ENCODE measurements around the gene UBTD1.

DNA sequence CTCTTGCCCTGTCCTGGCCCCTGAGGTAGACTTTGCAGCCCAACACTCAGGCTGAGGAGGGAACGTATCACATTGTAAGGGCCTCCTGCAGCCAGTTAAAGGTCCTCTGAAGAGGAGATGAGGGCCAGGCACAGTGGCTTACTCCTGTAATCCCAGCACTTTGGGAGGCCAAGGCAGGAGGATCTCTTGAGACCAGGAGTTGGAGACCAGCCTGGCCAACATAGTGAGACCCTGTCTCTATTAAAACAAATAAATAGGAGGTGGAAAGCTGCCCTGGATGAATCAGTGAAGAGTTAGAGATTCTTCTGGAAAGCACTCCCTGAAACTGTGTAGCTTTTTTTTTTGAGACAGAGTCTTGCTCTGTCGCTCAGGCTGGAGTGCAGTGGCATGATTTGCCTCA, 88.5 kb downstream of the UBTD1 start:
- TF ChIP-seq POLR2AphosphoS5 (IDR thresholded peaks at IDR 0.05) (no peak), TAF1 (IDR thresholded peaks at IDR 0.05; ENCODE audit: low read depth) (no peak), RAD21 (conservative IDR thresholded peaks at IDR 0.05) (no peak), SMC3 (conservative IDR thresholded peaks at IDR 0.05; ENCODE audit: poor library complexity) (no peak), EP300 (conservative IDR thresholded peaks at IDR 0.05; ENCODE audit: poor library complexity, severe bottlenecking) (no peak)
- TF ChIP-seq, protein P1, sequence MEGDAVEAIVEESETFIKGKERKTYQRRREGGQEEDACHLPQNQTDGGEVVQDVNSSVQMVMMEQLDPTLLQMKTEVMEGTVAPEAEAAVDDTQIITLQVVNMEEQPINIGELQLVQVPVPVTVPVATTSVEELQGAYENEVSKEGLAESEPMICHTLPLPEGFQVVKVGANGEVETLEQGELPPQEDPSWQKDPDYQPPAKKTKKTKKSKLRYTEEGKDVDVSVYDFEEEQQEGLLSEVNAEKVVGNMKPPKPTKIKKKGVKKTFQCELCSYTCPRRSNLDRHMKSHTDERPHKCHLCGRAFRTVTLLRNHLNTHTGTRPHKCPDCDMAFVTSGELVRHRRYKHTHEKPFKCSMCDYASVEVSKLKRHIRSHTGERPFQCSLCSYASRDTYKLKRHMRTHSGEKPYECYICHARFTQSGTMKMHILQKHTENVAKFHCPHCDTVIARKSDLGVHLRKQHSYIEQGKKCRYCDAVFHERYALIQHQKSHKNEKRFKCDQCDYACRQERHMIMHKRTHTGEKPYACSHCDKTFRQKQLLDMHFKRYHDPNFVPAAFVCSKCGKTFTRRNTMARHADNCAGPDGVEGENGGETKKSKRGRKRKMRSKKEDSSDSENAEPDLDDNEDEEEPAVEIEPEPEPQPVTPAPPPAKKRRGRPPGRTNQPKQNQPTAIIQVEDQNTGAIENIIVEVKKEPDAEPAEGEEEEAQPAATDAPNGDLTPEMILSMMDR (IDR thresholded peaks at IDR 0.05; ENCODE audit: poor library complexity, severe bottlenecking) = no peak

All from neural cell (in vitro differentiated cells).